ENCODE measurements around the gene RPS4Y2.

The RPS4Y2 gene

DNA sequence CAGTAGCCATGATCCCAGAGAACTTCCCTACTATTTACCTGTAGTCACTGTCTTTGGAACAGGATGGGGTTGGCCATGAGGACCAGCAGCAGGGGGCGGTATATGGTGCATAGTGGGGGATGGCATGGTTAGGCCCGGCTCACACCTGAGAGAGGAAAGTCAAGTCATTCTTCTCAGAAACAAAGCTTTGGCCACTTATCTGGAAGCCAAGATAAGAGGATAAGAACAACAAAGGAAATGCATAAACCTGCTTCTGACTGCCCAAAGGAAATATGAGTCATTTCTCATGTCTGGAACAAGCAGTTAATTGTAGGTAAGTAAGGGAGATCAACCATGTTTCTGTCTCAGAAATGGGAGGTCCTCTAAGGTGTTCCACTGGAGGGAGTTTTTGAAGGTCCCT lies 10.8 kb upstream of the RPS4Y2 start:
- no peaks in the 10 kb centered on the region for H3K9me2 ChIP-seq (replicated peaks; ENCODE audit: control insufficient read depth, low read length)
- H3K27ac ChIP-seq (ENCODE audit: low read depth, low read length): no peak overlapping the region
- H3F3A ChIP-seq (ENCODE audit: control insufficient read depth, insufficient read depth): no peaks in the 10 kb centered on the region
- no peak overlapping the region for H3K4me2 ChIP-seq (ENCODE audit: low read length)
- no peaks in the 10 kb centered on the region for H3K36me3 ChIP-seq (ENCODE audit: control insufficient read depth, low read length)
- H3K27me3 ChIP-seq (ENCODE audit: control insufficient read depth, low read length): no peaks in the 10 kb centered on the region
- H3K9me3 ChIP-seq (ENCODE audit: control insufficient read depth, insufficient read depth, low read length): no peaks in the 10 kb centered on the region
- peaks cover 5% of the 10 kb centered on the region for H3K4me1 ChIP-seq (ENCODE audit: control insufficient read depth, low read length)
- no peak for TF ChIP-seq EZH2phosphoT487 (IDR thresholded peaks at IDR 0.05; ENCODE audit: borderline replicate concordance, low read length)
- TF ChIP-seq, protein P1, sequence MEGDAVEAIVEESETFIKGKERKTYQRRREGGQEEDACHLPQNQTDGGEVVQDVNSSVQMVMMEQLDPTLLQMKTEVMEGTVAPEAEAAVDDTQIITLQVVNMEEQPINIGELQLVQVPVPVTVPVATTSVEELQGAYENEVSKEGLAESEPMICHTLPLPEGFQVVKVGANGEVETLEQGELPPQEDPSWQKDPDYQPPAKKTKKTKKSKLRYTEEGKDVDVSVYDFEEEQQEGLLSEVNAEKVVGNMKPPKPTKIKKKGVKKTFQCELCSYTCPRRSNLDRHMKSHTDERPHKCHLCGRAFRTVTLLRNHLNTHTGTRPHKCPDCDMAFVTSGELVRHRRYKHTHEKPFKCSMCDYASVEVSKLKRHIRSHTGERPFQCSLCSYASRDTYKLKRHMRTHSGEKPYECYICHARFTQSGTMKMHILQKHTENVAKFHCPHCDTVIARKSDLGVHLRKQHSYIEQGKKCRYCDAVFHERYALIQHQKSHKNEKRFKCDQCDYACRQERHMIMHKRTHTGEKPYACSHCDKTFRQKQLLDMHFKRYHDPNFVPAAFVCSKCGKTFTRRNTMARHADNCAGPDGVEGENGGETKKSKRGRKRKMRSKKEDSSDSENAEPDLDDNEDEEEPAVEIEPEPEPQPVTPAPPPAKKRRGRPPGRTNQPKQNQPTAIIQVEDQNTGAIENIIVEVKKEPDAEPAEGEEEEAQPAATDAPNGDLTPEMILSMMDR (IDR thresholded peaks at IDR 0.05; ENCODE audit: low read depth, low read length, poor library complexity, severe bottlenecking): no peak
- no peak overlapping the region for H3K4me3 ChIP-seq (ENCODE audit: low read length)
- no peaks in the 10 kb centered on the region for H4K20me1 ChIP-seq (ENCODE audit: control insufficient read depth, insufficient read depth, low read depth, low read length)
- no peaks in the 10 kb centered on the region for H3K79me2 ChIP-seq (ENCODE audit: control insufficient read depth, low read length)

- Histone ChIP-seq H3K79me2 (ENCODE audit: control insufficient read depth, low read length) (no peaks in the 10 kb centered on the region), H3K27ac (ENCODE audit: low read depth, low read length) (no peak overlapping the region), H3K36me3 (ENCODE audit: control insufficient read depth, low read length) (no peaks in the 10 kb centered on the region), H3K9me3 (ENCODE audit: control insufficient read depth, insufficient read depth, low read length) (no peaks in the 10 kb centered on the region), H4K20me1 (ENCODE audit: control insufficient read depth, insufficient read depth, low read depth, low read length) (no peaks in the 10 kb centered on the region), H3K27me3 (ENCODE audit: control insufficient read depth, low read length) (no peaks in the 10 kb centered on the region), H3K4me1 (ENCODE audit: control insufficient read depth, low read length) (no peaks in the 10 kb centered on the region), H3K9me2 (replicated peaks; ENCODE audit: control insufficient read depth, low read length) (no peaks in the 10 kb centered on the region), H3F3A (ENCODE audit: control insufficient read depth, insufficient read depth) (no peaks in the 10 kb centered on the region), H3K4me2 (ENCODE audit: low read length) (no peak overlapping the region), H3K4me3 (ENCODE audit: low read length) (no peak overlapping the region)
- TF ChIP-seq EZH2phosphoT487 (IDR thresholded peaks at IDR 0.05; ENCODE audit: borderline replicate concordance, low read length): no peak
- TF ChIP-seq, protein P1 (IDR thresholded peaks at IDR 0.05; ENCODE audit: low read depth, low read length, poor library complexity, severe bottlenecking): no peak
Observed at GRCh38 chrY:20746919-20747318, 9.0 kb upstream of the RPS4Y2 start.

GRCh38 chrY:20763869-20764268 lies 8.0 kb downstream of the RPS4Y2 start:
- no peaks in the 10 kb centered on the region for H3F3A ChIP-seq (ENCODE audit: control insufficient read depth, insufficient read depth)
- no peaks in the 10 kb centered on the region for H3K27me3 ChIP-seq (ENCODE audit: control insufficient read depth, low read length)
- TF ChIP-seq EZH2phosphoT487 (IDR thresholded peaks at IDR 0.05; ENCODE audit: borderline replicate concordance, low read length): no peak
- no peak overlapping the region for H3K27ac ChIP-seq (ENCODE audit: low read depth, low read length)
- H4K20me1 ChIP-seq (ENCODE audit: control insufficient read depth, insufficient read depth, low read depth, low read length): no peaks in the 10 kb centered on the region
- H3K4me1 ChIP-seq (ENCODE audit: control insufficient read depth, low read length): no peaks in the 10 kb centered on the region
- H3K4me2 ChIP-seq (ENCODE audit: low read length): no peak overlapping the region
- H3K9me3 ChIP-seq (ENCODE audit: control insufficient read depth, insufficient read depth, low read length): no peaks in the 10 kb centered on the region
- no peaks in the 10 kb centered on the region for H3K79me2 ChIP-seq (ENCODE audit: control insufficient read depth, low read length)
- H3K4me3 ChIP-seq (ENCODE audit: low read length): no peak overlapping the region
- H3K9me2 ChIP-seq (replicated peaks; ENCODE audit: control insufficient read depth, low read length): no peaks in the 10 kb centered on the region
- H3K36me3 ChIP-seq (ENCODE audit: control insufficient read depth, low read length): no peaks in the 10 kb centered on the region

DNA sequence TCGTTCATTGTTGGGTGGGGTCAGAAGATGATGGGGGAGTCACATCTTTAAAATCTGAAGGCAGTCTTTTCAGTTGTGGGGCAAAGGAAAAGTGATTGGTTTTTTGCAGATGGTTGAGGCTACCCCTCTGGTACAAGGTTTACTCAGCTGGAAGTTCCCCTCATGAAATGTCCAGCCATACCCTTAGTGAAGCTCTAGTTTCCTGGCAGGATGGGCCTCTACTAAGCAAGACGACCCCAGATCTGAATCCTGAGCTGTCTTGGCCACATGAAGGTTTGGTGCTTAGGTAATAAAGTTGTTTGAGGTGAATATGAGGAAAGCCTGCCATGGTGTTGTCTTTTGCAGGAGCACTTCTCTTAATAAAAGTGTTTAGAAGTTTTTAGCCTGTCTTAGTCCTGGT lies 9.2 kb downstream of the RPS4Y2 start:
- Histone ChIP-seq H3K9me3 (ENCODE audit: control insufficient read depth, insufficient read depth, low read length) (no peaks in the 10 kb centered on the region), H3F3A (ENCODE audit: control insufficient read depth, insufficient read depth) (no peaks in the 10 kb centered on the region), H3K4me2 (ENCODE audit: low read length) (no peak overlapping the region), H3K36me3 (ENCODE audit: control insufficient read depth, low read length) (no peaks in the 10 kb centered on the region), H3K4me1 (ENCODE audit: control insufficient read depth, low read length) (no peaks in the 10 kb centered on the region), H3K4me3 (ENCODE audit: low read length) (no peak overlapping the region), H4K20me1 (ENCODE audit: control insufficient read depth, insufficient read depth, low read depth, low read length) (no peaks in the 10 kb centered on the region), H3K27ac (ENCODE audit: low read depth, low read length) (no peak overlapping the region), H3K79me2 (ENCODE audit: control insufficient read depth, low read length) (no peaks in the 10 kb centered on the region), H3K27me3 (ENCODE audit: control insufficient read depth, low read length) (peaks cover 4% of the 10 kb centered on the region; the same call in 1 of the 2 replicates), H3K9me2 (replicated peaks; ENCODE audit: control insufficient read depth, low read length) (no peaks in the 10 kb centered on the region)
- no peak for TF ChIP-seq EZH2phosphoT487 (IDR thresholded peaks at IDR 0.05; ENCODE audit: borderline replicate concordance, low read length)
- TF ChIP-seq, protein P1 (IDR thresholded peaks at IDR 0.05; ENCODE audit: low read depth, low read length, poor library complexity, severe bottlenecking): no peak
